Stimulated activated memory B cell treated with anti-CD40 and anti-IgM and Interleukin-4, amounts not matched to agents 10 μg/mL and 1 μg/mL and 100 μg/mL, for 72 hours (primary cell): ENCODE results near the gene RANBP1.

Source experiments
- ATAC-seq: fragments of 150-1000 bp; cut with Tn5 transposase; 2 replicates; pipeline ENCODE4 v1.10.0; 2021
- H3K27ac Mint-ChIP-seq: one replicate; pipeline ENCODE4 v1.8.0; 2022; ENCODE audit warnings: mild to moderate bottlenecking, mixed read lengths
- H3K27me3 Mint-ChIP-seq: one replicate; pipeline ENCODE4 v1.8.0; 2022; ENCODE audit warnings: mixed read lengths
- H3K36me3 Mint-ChIP-seq: one replicate; pipeline ENCODE4 v1.8.0; 2022; ENCODE audit warnings: mixed read lengths
- H3K4me1 Mint-ChIP-seq: one replicate; pipeline ENCODE4 v1.8.0; 2022; ENCODE audit warnings: mixed read lengths
- H3K4me3 Mint-ChIP-seq: one replicate; pipeline ENCODE4 v1.8.0; 2022; ENCODE audit warnings: mild to moderate bottlenecking, moderate library complexity, mixed read lengths
- H3K9me3 Mint-ChIP-seq: one replicate; pipeline ENCODE4 v1.8.0; 2022; ENCODE audit warnings: mixed read lengths

Gene RANBP1

GRCh38 chr22:20170170-20170569 is 54.3 kb downstream of the RANBP1 start:
- Mint-ChIP-seq H3K4me3 (no peak overlapping the region), H3K27ac (no peak overlapping the region), H3K27me3 (peaks cover 12% of the 10 kb centered on the region), H3K36me3 (no peaks in the 10 kb centered on the region), H3K9me3 (no peaks in the 10 kb centered on the region), H3K4me1 (no peaks in the 10 kb centered on the region)
- ATAC-seq: no peak

- Mint-ChIP-seq H3K27me3 (peaks cover 12% of the 10 kb centered on the region), H3K4me3 (no peak overlapping the region), H3K9me3 (no peaks in the 10 kb centered on the region), H3K36me3 (no peaks in the 10 kb centered on the region), H3K27ac (no peak overlapping the region), H3K4me1 (no peaks in the 10 kb centered on the region)
- no peak for ATAC-seq
Observed at GRCh38 chr22:20171288-20172140, 55.6 kb downstream of the RANBP1 start.

GRCh38 chr22:20172141-20172613 is 56.3 kb downstream of the RANBP1 start:
- no peak for ATAC-seq
- no peak overlapping the region for H3K4me3 Mint-ChIP-seq
- H3K36me3 Mint-ChIP-seq: no peaks in the 10 kb centered on the region
- H3K9me3 Mint-ChIP-seq: no peaks in the 10 kb centered on the region
- peaks cover 12% of the 10 kb centered on the region for H3K27me3 Mint-ChIP-seq
- H3K27ac Mint-ChIP-seq: no peak overlapping the region
- no peaks in the 10 kb centered on the region for H3K4me1 Mint-ChIP-seq

- no peak overlapping the region for H3K27ac Mint-ChIP-seq
- ATAC-seq: no peak
Observed at GRCh38 chr22:20173246-20173645, 57.3 kb downstream of the RANBP1 start.

GRCh38 chr22:20173772-20174171 is 57.9 kb downstream of the RANBP1 start:
- H3K27me3 Mint-ChIP-seq: peaks cover 12% of the 10 kb centered on the region
- no peak overlapping the region for H3K4me3 Mint-ChIP-seq
- no peak overlapping the region for H3K27ac Mint-ChIP-seq
- H3K4me1 Mint-ChIP-seq: no peaks in the 10 kb centered on the region
- no peaks in the 10 kb centered on the region for H3K36me3 Mint-ChIP-seq
- ATAC-seq: no peak
- no peaks in the 10 kb centered on the region for H3K9me3 Mint-ChIP-seq

More at GRCh38 chr22:20173246-20173645, 57.3 kb downstream of the RANBP1 start:
- Mint-ChIP-seq H3K4me1 (no peaks in the 10 kb centered on the region), H3K4me3 (no peak overlapping the region), H3K9me3 (no peaks in the 10 kb centered on the region), H3K27me3 (peaks cover 12% of the 10 kb centered on the region), H3K36me3 (no peaks in the 10 kb centered on the region)

GRCh38 chr22:20174785-20175596 is 59.1 kb downstream of the RANBP1 start:
- no peak overlapping the region for H3K27ac Mint-ChIP-seq
- H3K36me3 Mint-ChIP-seq: no peaks in the 10 kb centered on the region
- no peak for ATAC-seq
- no peaks in the 10 kb centered on the region for H3K9me3 Mint-ChIP-seq
- no peak overlapping the region for H3K4me3 Mint-ChIP-seq
- H3K4me1 Mint-ChIP-seq: no peaks in the 10 kb centered on the region
- H3K27me3 Mint-ChIP-seq: peaks cover 12% of the 10 kb centered on the region

- Mint-ChIP-seq H3K36me3 (no peaks in the 10 kb centered on the region), H3K27ac (no peak overlapping the region), H3K27me3 (peaks cover 7% of the 10 kb centered on the region), H3K9me3 (no peaks in the 10 kb centered on the region), H3K4me1 (no peaks in the 10 kb centered on the region), H3K4me3 (no peak overlapping the region)
- no peak for ATAC-seq
Observed at GRCh38 chr22:20175597-20175900, 59.6 kb downstream of the RANBP1 start.

GRCh38 chr22:20176421-20177085 is 60.6 kb downstream of the RANBP1 start:
- no peaks in the 10 kb centered on the region for H3K36me3 Mint-ChIP-seq
- H3K4me3 Mint-ChIP-seq: no peak overlapping the region
- H3K4me1 Mint-ChIP-seq: no peaks in the 10 kb centered on the region
- peaks cover 9% of the 10 kb centered on the region for H3K27me3 Mint-ChIP-seq
- H3K27ac Mint-ChIP-seq: no peak overlapping the region
- H3K9me3 Mint-ChIP-seq: no peaks in the 10 kb centered on the region
- no peak for ATAC-seq
